ENCODE results near the gene AHDC1.

Gene AHDC1

GRCh38 chr1:27545271-27545670 is 58.7 kb downstream of the AHDC1 start:
- DNase-seq, result no peak
- Histone ChIP-seq H3K4me2 (ENCODE audit: low read depth, low read length) (no peak overlapping the region), H3K27me3 (replicated peaks; ENCODE audit: insufficient read depth, low read length) (no peaks in the 10 kb centered on the region), H3K9ac (ENCODE audit: low read length) (no peak overlapping the region), H3K9me3 (replicated peaks; ENCODE audit: insufficient read depth, low read length) (no peaks in the 10 kb centered on the region), H3K27ac (ENCODE audit: low read length) (no peak overlapping the region), H3K4me1 (ENCODE audit: low read length) (no peaks in the 10 kb centered on the region), H3K79me2 (ENCODE audit: low read length) (no peaks in the 10 kb centered on the region), H3K36me3 (replicated peaks; ENCODE audit: insufficient read depth, low read length) (no peaks in the 10 kb centered on the region), H4K20me1 (ENCODE audit: insufficient read depth, low read length) (no peaks in the 10 kb centered on the region), H3K4me3 (ENCODE audit: low read length) (no peak overlapping the region), H2AFZ (ENCODE audit: low read length) (no peak overlapping the region), H3K9me2 (replicated peaks; ENCODE audit: insufficient read depth, low read length) (no peaks in the 10 kb centered on the region), H3F3A (ENCODE audit: insufficient read depth, low read length) (no peaks in the 10 kb centered on the region)
- no peak for TF ChIP-seq EZH2 (optimal IDR thresholded peaks at IDR 0.05; ENCODE audit: low read depth, low read length)

GRCh38 chr1:27544834-27545233 is 59.1 kb downstream of the AHDC1 start:
- DNase-seq, result no peak
- no peak for TF ChIP-seq EZH2phosphoT487 (IDR thresholded peaks at IDR 0.05; ENCODE audit: low read length)
- no peak for TF ChIP-seq CTCF (IDR thresholded peaks at IDR 0.05; ENCODE audit: low read length)
- TF ChIP-seq EZH2 (optimal IDR thresholded peaks at IDR 0.05; ENCODE audit: low read depth, low read length), result no peak
- no peak overlapping the region for H3K27ac ChIP-seq (ENCODE audit: low read length)

GRCh38 chr1:27543284-27543683 is 60.7 kb downstream of the AHDC1 start:
- no peak overlapping the region for H2AFZ ChIP-seq (ENCODE audit: low read length)
- H3K9ac ChIP-seq (ENCODE audit: low read length), result no peak overlapping the region
- no peak overlapping the region for H3K4me2 ChIP-seq (ENCODE audit: low read depth, low read length)
- no peak overlapping the region for H3K27ac ChIP-seq (ENCODE audit: low read length)
- no peaks in the 10 kb centered on the region for H3K4me1 ChIP-seq (ENCODE audit: low read length)
- no peaks in the 10 kb centered on the region for H4K20me1 ChIP-seq (ENCODE audit: insufficient read depth, low read length)
- H3F3A ChIP-seq (ENCODE audit: insufficient read depth, low read length), result no peaks in the 10 kb centered on the region
- H3K36me3 ChIP-seq (replicated peaks; ENCODE audit: insufficient read depth, low read length), result no peaks in the 10 kb centered on the region
- no peaks in the 10 kb centered on the region for H3K9me2 ChIP-seq (replicated peaks; ENCODE audit: insufficient read depth, low read length)
- H3K27me3 ChIP-seq (replicated peaks; ENCODE audit: insufficient read depth, low read length), result no peaks in the 10 kb centered on the region
- TF ChIP-seq EZH2phosphoT487 (IDR thresholded peaks at IDR 0.05; ENCODE audit: low read length), result no peak
- no peak overlapping the region for H3K4me3 ChIP-seq (ENCODE audit: low read length)
- H3K9me3 ChIP-seq (replicated peaks; ENCODE audit: insufficient read depth, low read length), result no peaks in the 10 kb centered on the region
- H3K79me2 ChIP-seq (ENCODE audit: low read length), result no peaks in the 10 kb centered on the region
- DNase-seq, result no peak

More at GRCh38 chr1:27544834-27545233, 59.1 kb downstream of the AHDC1 start:
- no peaks in the 10 kb centered on the region for H3K79me2 ChIP-seq (ENCODE audit: low read length)
- H3K4me1 ChIP-seq (ENCODE audit: low read length), result no peaks in the 10 kb centered on the region
- no peaks in the 10 kb centered on the region for H3K9me3 ChIP-seq (replicated peaks; ENCODE audit: insufficient read depth, low read length)
- no peaks in the 10 kb centered on the region for H3K27me3 ChIP-seq (replicated peaks; ENCODE audit: insufficient read depth, low read length)
- H3K4me2 ChIP-seq (ENCODE audit: low read depth, low read length), result no peak overlapping the region
- H3K4me3 ChIP-seq (ENCODE audit: low read length), result no peak overlapping the region
- no peaks in the 10 kb centered on the region for H4K20me1 ChIP-seq (ENCODE audit: insufficient read depth, low read length)
- no peaks in the 10 kb centered on the region for H3F3A ChIP-seq (ENCODE audit: insufficient read depth, low read length)
- no peak overlapping the region for H2AFZ ChIP-seq (ENCODE audit: low read length)
- no peaks in the 10 kb centered on the region for H3K9me2 ChIP-seq (replicated peaks; ENCODE audit: insufficient read depth, low read length)
- no peak overlapping the region for H3K9ac ChIP-seq (ENCODE audit: low read length)
- H3K36me3 ChIP-seq (replicated peaks; ENCODE audit: insufficient read depth, low read length), result no peaks in the 10 kb centered on the region

GRCh38 chr1:27542463-27543273 is 61.3 kb downstream of the AHDC1 start:
- Histone ChIP-seq H3K4me3 (ENCODE audit: low read length) (no peak overlapping the region), H3K9ac (ENCODE audit: low read length) (no peak overlapping the region), H3F3A (ENCODE audit: insufficient read depth, low read length) (no peaks in the 10 kb centered on the region), H3K9me2 (replicated peaks; ENCODE audit: insufficient read depth, low read length) (no peaks in the 10 kb centered on the region), H3K4me1 (ENCODE audit: low read length) (no peaks in the 10 kb centered on the region), H2AFZ (ENCODE audit: low read length) (no peak overlapping the region), H3K9me3 (replicated peaks; ENCODE audit: insufficient read depth, low read length) (no peaks in the 10 kb centered on the region), H3K36me3 (replicated peaks; ENCODE audit: insufficient read depth, low read length) (no peaks in the 10 kb centered on the region), H3K79me2 (ENCODE audit: low read length) (no peaks in the 10 kb centered on the region), H4K20me1 (ENCODE audit: insufficient read depth, low read length) (no peaks in the 10 kb centered on the region), H3K27ac (ENCODE audit: low read length) (no peak overlapping the region), H3K27me3 (replicated peaks; ENCODE audit: insufficient read depth, low read length) (no peaks in the 10 kb centered on the region), H3K4me2 (ENCODE audit: low read depth, low read length) (no peak overlapping the region)
- TF ChIP-seq EZH2phosphoT487 (IDR thresholded peaks at IDR 0.05; ENCODE audit: low read length), result no peak
- TF ChIP-seq CTCF (IDR thresholded peaks at IDR 0.05; ENCODE audit: low read length), result no peak
- no peak for TF ChIP-seq EZH2 (optimal IDR thresholded peaks at IDR 0.05; ENCODE audit: low read depth, low read length)
- DNase-seq, result no peak

Measured in MM.1S (cell line).